A673 (cell line): Measurements from ENCODE around the gene CYYR1. TPM values are rescaled to one million over a fixed set of nuclear protein-coding genes. Genes with fewer than 3 reads are reported as not detected.

Experiments
- BruUV-seq: library from RNA; stranded (reverse); fragments of 400-500 nt; replicated peaks from 2 replicates; lab custom pipeline; 2021; lab: Mats Ljungman, UMichigan
- CTCF ChIA-PET: fragments of 300-600 bp; sonication (Branson Sonifier 250); formaldehyde crosslinking; loops from one replicate; lab custom pipeline; 2022; ENCODE audit warnings: antibody characterized with exemption; lab: Charles Lee
- POLR2A ChIA-PET: fragments of 300-600 bp; sonication (Branson Sonifier 250); formaldehyde crosslinking; loops from one replicate; lab custom pipeline; 2022; ENCODE audit warnings: antibody characterized with exemption; ENCODE audit not compliant: low non-redundant PET; lab: Charles Lee
- DNase-seq: peaks from one replicate; pipeline ENCODE4 v3.0.0-alpha.2; 2015; ENCODE audit warnings: low spot score
- H3K27ac ChIP-seq: fragments of 200-600 bp; sonication (generic); 2 replicates; pipeline ENCODE4 v1.5.1; 2016; ENCODE audit warnings: mixed run types, low read depth, mild to moderate bottlenecking, mixed read lengths, antibody characterized with exemption, low read length; ENCODE audit not compliant: poor library complexity, severe bottlenecking
- H3K27me3 ChIP-seq: fragments of 200-600 bp; sonication (generic); replicated peaks from 2 replicates; pipeline ENCODE4 v1.6.1; 2017; ENCODE audit warnings: mixed run types, low read depth, mild to moderate bottlenecking, mixed read lengths, antibody characterized with exemption, low read length; ENCODE audit not compliant: insufficient read depth, poor library complexity
- H3K36me3 ChIP-seq: fragments of 200-600 bp; sonication (generic); 2 replicates; pipeline ENCODE4 v1.6.1; 2016; ENCODE audit warnings: mixed run types, mild to moderate bottlenecking, mixed read lengths, antibody characterized with exemption, low read length; ENCODE audit not compliant: insufficient read depth, poor library complexity, severe bottlenecking
- H3K4me1 ChIP-seq: fragments of 200-600 bp; sonication (generic); 2 replicates; pipeline ENCODE4 v1.6.1; 2017; ENCODE audit warnings: mixed run types, mild to moderate bottlenecking, mixed read lengths, antibody characterized with exemption, low read length; ENCODE audit not compliant: insufficient read depth, poor library complexity, severe bottlenecking
- H3K4me3 ChIP-seq: fragments of 200-600 bp; sonication (generic); 2 replicates; pipeline ENCODE4 v1.5.1; 2016; ENCODE audit warnings: low read depth, mixed run types, mild to moderate bottlenecking, mixed read lengths, low read length; ENCODE audit not compliant: poor library complexity, severe bottlenecking
- H3K9me3 ChIP-seq: fragments of 200-600 bp; sonication (generic); 2 replicates; pipeline ENCODE4 v1.6.1; 2016; ENCODE audit warnings: mixed run types, low read depth, mild to moderate bottlenecking, mixed read lengths, antibody characterized with exemption, low read length; ENCODE audit not compliant: poor library complexity, severe bottlenecking
- CTCF ChIP-seq: fragments of 300-800, 200-600 bp; sonication (generic); conservative IDR thresholded peaks from 2 replicates; pipeline ENCODE4 v1.5.1; 2017; ENCODE audit warnings: low read depth, mild to moderate bottlenecking, antibody characterized with exemption, low read length, moderate library complexity, mixed read lengths
- EZH2 ChIP-seq: fragments of 200-600 bp; sonication (generic); IDR thresholded peaks from 2 replicates; pipeline ENCODE4 v1.6.1; 2017; ENCODE audit warnings: borderline replicate concordance, low read depth, mild to moderate bottlenecking, mixed read lengths, antibody characterized with exemption, low read length; ENCODE audit not compliant: poor library complexity, severe bottlenecking
- intact Hi-C: fragments of 100-400 bp; cut with micrococcal nuclease; formaldehyde crosslinking; loops from one replicate; pipeline ENCODE4 v1.10.0; 2022; ENCODE audit not compliant: unreplicated experiment
- total RNA-seq: library from RNA; stranded (reverse); gene quantifications from 2 replicates; pipeline ENCODE4 v1.2.3, GENCODE V29; 2021

CYYR1 gene
- total RNA-seq, 1 experiment from 2014 or later: 96.4 TPM

- H3K27ac ChIP-seq: no peak overlapping the region
- H3K4me3 ChIP-seq: no peak overlapping the region
- TF ChIP-seq EZH2 (no peak), CTCF (no peak)
- no peaks in the 10 kb centered on the region for H3K9me3 ChIP-seq
- intact Hi-C loops: no loop called here
- no TSS peak for BruUV-seq
- H3K27me3 ChIP-seq: no peaks in the 10 kb centered on the region
- DNase-seq: no peak
- CTCF ChIA-PET: interaction anchor here (0.6 kb wide), 1 partner anchor 32 kb away, joined by 4 read pairs; no protein-coding TSS in a partner anchor
- peaks cover 9% of the 10 kb centered on the region for H3K4me1 ChIP-seq
- POLR2A ChIA-PET: interaction anchor here (0.6 kb wide), 1 partner anchor 490 kb away, joined by 3 read pairs; no protein-coding TSS in a partner anchor
- no peaks in the 10 kb centered on the region for H3K36me3 ChIP-seq
Observed at GRCh38 chr21:26451081-26451740, 121.9 kb downstream of the CYYR1 start.

GRCh38 chr21:26449161-26449560 is 123.9 kb downstream of the CYYR1 start:
- BruUV-seq: no TSS peak
- H3K9me3 ChIP-seq: no peaks in the 10 kb centered on the region
- no peak overlapping the region for H3K27ac ChIP-seq
- no peak overlapping the region for H3K4me3 ChIP-seq
- H3K27me3 ChIP-seq: no peaks in the 10 kb centered on the region
- ChIA-PET CTCF (no interaction called here), POLR2A (interaction anchor here (0.7 kb wide), 2 partner anchors 8 to 308 kb away, joined by 3 read pairs; no protein-coding TSS in a partner anchor)
- intact Hi-C loops: no loop called here
- H3K4me1 ChIP-seq: peaks cover 9% of the 10 kb centered on the region
- peak; percentile 49 for DNase-seq
- TF ChIP-seq CTCF (no peak), EZH2 (no peak)
- no peaks in the 10 kb centered on the region for H3K36me3 ChIP-seq

GRCh38 chr21:26448751-26449150 is 124.3 kb downstream of the CYYR1 start:
- intact Hi-C loops: no loop called here
- POLR2A ChIA-PET: interaction anchor here (0.7 kb wide), 1 partner anchor 307 kb away, joined by 3 read pairs; no protein-coding TSS in a partner anchor
- H3K27me3 ChIP-seq: no peaks in the 10 kb centered on the region
- no peaks in the 10 kb centered on the region for H3K36me3 ChIP-seq
- H3K4me1 ChIP-seq: peaks cover 9% of the 10 kb centered on the region
- no peak overlapping the region for H3K27ac ChIP-seq
- no peak for DNase-seq
- no peaks in the 10 kb centered on the region for H3K9me3 ChIP-seq
- H3K4me3 ChIP-seq: no peak overlapping the region
- BruUV-seq: no TSS peak
- CTCF ChIA-PET: no interaction called here
- TF ChIP-seq EZH2 (no peak), CTCF (no peak)
